ENCODE results near the gene RNF138. TPM values are rescaled to one million over a fixed set of nuclear protein-coding genes. Genes with fewer than 3 reads are reported as not detected.

Gene RNF138
- total RNA-seq, 1 donor from 2014 or later: 25.8 TPM

GRCh38 chr18:32096946-32097345 lies 5.3 kb downstream of the RNF138 start:
- peaks cover 6% of the 10 kb centered on the region for H3K36me3 ChIP-seq
- no peak for DNase-seq
- H3K4me3 ChIP-seq: no peak overlapping the region
- H3K27ac ChIP-seq: no peak overlapping the region
- H3K4me1 ChIP-seq: peaks cover 12% of the 10 kb centered on the region
- no peaks in the 10 kb centered on the region for H3K27me3 ChIP-seq
- intact Hi-C loops (cut with DNase I): no loop called here
- TF ChIP-seq, protein P1, sequence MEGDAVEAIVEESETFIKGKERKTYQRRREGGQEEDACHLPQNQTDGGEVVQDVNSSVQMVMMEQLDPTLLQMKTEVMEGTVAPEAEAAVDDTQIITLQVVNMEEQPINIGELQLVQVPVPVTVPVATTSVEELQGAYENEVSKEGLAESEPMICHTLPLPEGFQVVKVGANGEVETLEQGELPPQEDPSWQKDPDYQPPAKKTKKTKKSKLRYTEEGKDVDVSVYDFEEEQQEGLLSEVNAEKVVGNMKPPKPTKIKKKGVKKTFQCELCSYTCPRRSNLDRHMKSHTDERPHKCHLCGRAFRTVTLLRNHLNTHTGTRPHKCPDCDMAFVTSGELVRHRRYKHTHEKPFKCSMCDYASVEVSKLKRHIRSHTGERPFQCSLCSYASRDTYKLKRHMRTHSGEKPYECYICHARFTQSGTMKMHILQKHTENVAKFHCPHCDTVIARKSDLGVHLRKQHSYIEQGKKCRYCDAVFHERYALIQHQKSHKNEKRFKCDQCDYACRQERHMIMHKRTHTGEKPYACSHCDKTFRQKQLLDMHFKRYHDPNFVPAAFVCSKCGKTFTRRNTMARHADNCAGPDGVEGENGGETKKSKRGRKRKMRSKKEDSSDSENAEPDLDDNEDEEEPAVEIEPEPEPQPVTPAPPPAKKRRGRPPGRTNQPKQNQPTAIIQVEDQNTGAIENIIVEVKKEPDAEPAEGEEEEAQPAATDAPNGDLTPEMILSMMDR (IDR thresholded peaks at IDR 0.05): no peak
- ATAC-seq: no peak
- no peaks in the 10 kb centered on the region for H3K9me3 ChIP-seq

- intact Hi-C loops (cut with DNase I): no loop called here
- H3K36me3 ChIP-seq: no peaks in the 10 kb centered on the region
- no peaks in the 10 kb centered on the region for H3K27me3 ChIP-seq
- H3K9me3 ChIP-seq: no peaks in the 10 kb centered on the region
- TF ChIP-seq, protein P1 (IDR thresholded peaks at IDR 0.05): no peak
- H3K4me3 ChIP-seq: no peak overlapping the region
- H3K4me1 ChIP-seq: no peaks in the 10 kb centered on the region
- no peak for DNase-seq
- no peak for ATAC-seq
- no peak overlapping the region for H3K27ac ChIP-seq
Measured at GRCh38 chr18:32104516-32104915, 12.8 kb downstream of the RNF138 start.

- ATAC-seq: no peak
- no peaks in the 10 kb centered on the region for H3K4me1 ChIP-seq
- DNase-seq: no peak
- peaks cover 22% of the 10 kb centered on the region for H3K36me3 ChIP-seq
- H3K9me3 ChIP-seq: no peaks in the 10 kb centered on the region
- no peaks in the 10 kb centered on the region for H3K27me3 ChIP-seq
- H3K4me3 ChIP-seq: no peak overlapping the region
- TF ChIP-seq, protein P1 (IDR thresholded peaks at IDR 0.05): no peak
- no peak overlapping the region for H3K27ac ChIP-seq
- intact Hi-C loops (cut with DNase I): no loop called here
Measured at GRCh38 chr18:32110005-32110404, 18.3 kb downstream of the RNF138 start.

DNA sequence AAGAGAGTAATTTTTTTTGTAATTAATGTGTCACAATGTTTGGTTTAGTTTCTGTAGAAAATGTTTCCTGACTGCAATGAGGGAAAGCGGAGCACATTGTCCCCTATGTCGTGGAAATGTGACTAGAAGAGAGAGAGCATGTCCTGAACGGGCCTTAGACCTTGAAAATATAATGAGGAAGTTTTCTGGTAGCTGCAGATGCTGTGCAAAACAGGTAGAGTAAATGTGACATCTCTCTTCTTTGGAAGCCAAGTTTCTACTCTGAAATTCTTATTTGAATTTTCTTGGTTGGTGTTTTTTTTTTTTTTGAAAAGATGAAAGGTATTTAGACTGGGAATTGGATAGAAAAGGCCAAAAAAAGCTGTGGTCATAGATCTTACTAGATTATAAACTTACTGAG lies 20.0 kb downstream of the RNF138 start:
- Histone ChIP-seq H3K27me3 (no peaks in the 10 kb centered on the region), H3K9me3 (no peaks in the 10 kb centered on the region), H3K4me1 (no peaks in the 10 kb centered on the region), H3K36me3 (peaks cover 25% of the 10 kb centered on the region), H3K4me3 (no peak overlapping the region), H3K27ac (no peak overlapping the region)
- ATAC-seq (no peak), DNase-seq (no peak)
- TF ChIP-seq, protein P1 (IDR thresholded peaks at IDR 0.05): no peak
- intact Hi-C loops (cut with DNase I): no loop called here

DNA sequence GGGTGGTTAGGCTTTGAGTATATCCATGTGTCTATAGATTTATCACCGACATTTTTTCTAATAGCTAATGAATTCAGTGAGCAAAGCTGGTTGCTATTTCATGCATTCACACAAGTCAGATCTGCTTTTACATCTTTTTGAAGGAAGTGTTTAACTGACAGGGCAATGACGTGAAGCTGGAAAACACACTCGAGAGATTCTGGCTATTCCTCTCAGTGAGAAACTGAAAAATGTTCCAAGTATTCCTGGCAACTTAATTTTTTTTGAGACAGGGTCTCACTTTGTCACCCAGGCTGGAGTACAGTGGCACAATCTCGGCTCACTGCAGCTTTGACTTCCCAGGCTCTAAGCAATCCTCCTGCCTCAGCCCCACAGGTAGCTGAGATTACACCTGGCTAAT lies 21.2 kb downstream of the RNF138 start:
- intact Hi-C loops (cut with DNase I): no loop called here
- Histone ChIP-seq H3K4me1 (no peaks in the 10 kb centered on the region), H3K27ac (no peak overlapping the region), H3K27me3 (no peaks in the 10 kb centered on the region), H3K9me3 (no peaks in the 10 kb centered on the region), H3K36me3 (peaks cover 36% of the 10 kb centered on the region), H3K4me3 (no peak overlapping the region)
- DNase-seq (no peak), ATAC-seq (no peak)
- TF ChIP-seq, protein P1 (IDR thresholded peaks at IDR 0.05): no peak

- intact Hi-C loops (cut with DNase I): no loop called here
- no peak overlapping the region for H3K27ac ChIP-seq
- H3K27me3 ChIP-seq: no peaks in the 10 kb centered on the region
- no peak overlapping the region for H3K4me3 ChIP-seq
- no peaks in the 10 kb centered on the region for H3K4me1 ChIP-seq
- TF ChIP-seq, protein P1 (IDR thresholded peaks at IDR 0.05): no peak
- H3K9me3 ChIP-seq: no peaks in the 10 kb centered on the region
- ATAC-seq (no peak), DNase-seq (no peak)
- peaks cover 36% of the 10 kb centered on the region for H3K36me3 ChIP-seq
Measured at GRCh38 chr18:32114293-32114942, 22.7 kb downstream of the RNF138 start.

All from upper lobe of right lung (tissue), 1 donor.